AG04449 (cell line): ENCODE measurements around the gene ITPR3.

Source experiments
- CTCF ChIA-PET: fragments of 350-600 bp; formaldehyde crosslinking; extraction: SDS; loops from one replicate; lab custom pipeline; 2021; ENCODE audit warnings: antibody characterized with exemption; lab: Yijun Ruan, JAX
- POLR2A ChIA-PET: fragments of 400-600, 350-600 bp; formaldehyde crosslinking; extraction: SDS; loops from one replicate; lab custom pipeline; 2020; ENCODE audit warnings: antibody characterized with exemption, inconsistent platforms; lab: Yijun Ruan, JAX
- DNase-seq: peaks from one replicate; pipeline ENCODE4 v3.0.0-alpha.2; 2010; ENCODE audit warnings: low read depth, low spot score
- H3K4me3 ChIP-seq: 2 replicates; pipeline ENCODE4 v1.5.1; 2011; ENCODE audit warnings: low read depth, mild to moderate bottlenecking, control low read depth, low read length
- TF ChIP-seq, protein P1 (sequence below): IDR thresholded peaks from one replicate; pipeline ENCODE4 v1.5.1; 2011; ENCODE audit warnings: mild to moderate bottlenecking, moderate library complexity, low read length, control low read depth, inconsistent platforms; ENCODE audit not compliant: insufficient read depth; ENCODE audit errors: missing control alignments

The ITPR3 gene

DNA sequence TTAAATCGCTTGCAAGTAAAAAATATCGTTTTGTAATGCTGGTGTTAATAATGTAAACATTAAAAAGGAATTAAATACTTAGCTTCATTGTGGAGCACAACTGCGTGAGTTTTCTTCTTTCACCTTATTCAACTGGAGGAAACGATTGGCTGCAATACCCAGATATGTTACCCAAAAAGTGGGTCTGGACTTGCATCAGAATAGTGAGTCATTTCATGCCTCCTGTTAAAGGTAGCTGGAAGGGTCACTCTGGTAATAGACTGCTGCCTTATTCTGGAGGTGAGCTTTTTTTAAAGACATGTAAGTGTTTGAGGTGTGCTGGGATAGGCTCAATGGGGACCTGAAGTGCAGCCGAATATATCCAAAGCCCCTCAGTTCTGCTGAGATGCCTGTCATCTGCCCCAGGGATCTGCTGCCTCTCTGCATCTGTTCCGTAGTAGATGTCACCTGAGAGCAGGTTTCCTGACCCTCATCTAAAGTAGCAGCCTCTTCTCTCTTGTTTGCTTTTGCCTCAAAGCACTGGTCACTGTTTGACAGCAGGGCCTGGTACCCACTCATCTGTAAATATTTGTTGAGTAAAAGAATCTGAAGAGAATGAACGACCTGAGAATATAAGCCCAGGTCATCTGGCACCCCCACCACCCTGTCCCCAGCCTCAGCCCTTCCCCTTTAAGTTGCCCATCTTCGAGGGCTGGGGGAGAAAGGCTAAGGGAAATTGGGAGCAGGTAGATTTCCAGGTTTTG is 95.9 kb downstream of the ITPR3 start:
- POLR2A ChIA-PET, result no interaction called here
- CTCF ChIA-PET, result interaction anchor here (0.8 to 1.3 kb wide), 5 partner anchors 9 to 310 kb away, joined by 3 to 8 read pairs (median 3); no protein-coding TSS in a partner anchor
- DNase-seq, result no peak
- TF ChIP-seq, protein P1, sequence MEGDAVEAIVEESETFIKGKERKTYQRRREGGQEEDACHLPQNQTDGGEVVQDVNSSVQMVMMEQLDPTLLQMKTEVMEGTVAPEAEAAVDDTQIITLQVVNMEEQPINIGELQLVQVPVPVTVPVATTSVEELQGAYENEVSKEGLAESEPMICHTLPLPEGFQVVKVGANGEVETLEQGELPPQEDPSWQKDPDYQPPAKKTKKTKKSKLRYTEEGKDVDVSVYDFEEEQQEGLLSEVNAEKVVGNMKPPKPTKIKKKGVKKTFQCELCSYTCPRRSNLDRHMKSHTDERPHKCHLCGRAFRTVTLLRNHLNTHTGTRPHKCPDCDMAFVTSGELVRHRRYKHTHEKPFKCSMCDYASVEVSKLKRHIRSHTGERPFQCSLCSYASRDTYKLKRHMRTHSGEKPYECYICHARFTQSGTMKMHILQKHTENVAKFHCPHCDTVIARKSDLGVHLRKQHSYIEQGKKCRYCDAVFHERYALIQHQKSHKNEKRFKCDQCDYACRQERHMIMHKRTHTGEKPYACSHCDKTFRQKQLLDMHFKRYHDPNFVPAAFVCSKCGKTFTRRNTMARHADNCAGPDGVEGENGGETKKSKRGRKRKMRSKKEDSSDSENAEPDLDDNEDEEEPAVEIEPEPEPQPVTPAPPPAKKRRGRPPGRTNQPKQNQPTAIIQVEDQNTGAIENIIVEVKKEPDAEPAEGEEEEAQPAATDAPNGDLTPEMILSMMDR, result no peak
- H3K4me3 ChIP-seq, result no peak overlapping the region

DNA sequence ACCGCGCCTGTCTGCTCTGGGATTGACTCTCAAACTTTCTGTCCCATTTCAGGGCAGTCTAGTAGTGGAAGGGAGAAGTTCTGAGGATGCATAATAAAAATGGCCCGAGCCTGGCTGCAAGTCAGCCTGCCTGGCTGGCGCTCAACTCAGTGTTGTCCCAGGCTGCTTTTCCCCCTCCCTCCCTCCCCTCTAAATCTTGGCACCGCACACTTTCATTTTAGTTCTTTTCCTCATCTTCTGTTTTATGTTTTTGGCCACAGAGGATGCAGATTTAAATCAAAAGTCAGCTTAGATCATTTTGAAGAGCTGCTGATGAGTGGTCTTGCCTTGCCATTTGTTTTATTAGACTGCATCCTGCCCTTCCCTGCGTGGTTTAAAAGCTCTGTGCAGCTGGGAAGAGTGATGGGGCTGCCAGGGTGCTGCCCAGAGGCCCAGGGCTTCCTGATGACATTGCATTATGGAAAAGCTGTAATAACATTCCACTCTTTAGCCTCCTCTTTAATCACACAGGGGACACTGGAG is 96.9 kb downstream of the ITPR3 start:
- no peak overlapping the region for H3K4me3 ChIP-seq
- no peak for DNase-seq
- CTCF ChIA-PET, result no interaction called here
- POLR2A ChIA-PET, result no interaction called here
- TF ChIP-seq, protein P1, result no peak

DNA sequence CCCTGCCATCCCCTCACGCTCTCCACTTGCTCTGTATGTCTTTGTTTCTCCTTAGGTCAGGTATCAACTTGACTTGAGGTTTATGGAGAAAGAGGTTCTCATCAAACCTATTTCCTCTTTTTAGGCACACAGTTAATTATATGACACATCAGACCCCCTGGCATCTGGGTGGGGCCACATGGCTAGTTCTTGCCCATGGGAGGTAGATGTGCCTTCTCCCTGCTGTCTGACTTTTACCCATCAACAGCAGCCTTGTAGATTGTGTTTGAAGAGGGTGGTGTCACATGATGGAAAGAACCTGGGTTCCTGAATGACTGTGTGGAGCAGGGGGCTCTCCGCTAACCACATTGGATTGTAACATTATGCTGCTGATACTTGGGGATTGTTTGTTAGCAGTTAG is 97.6 kb downstream of the ITPR3 start:
- H3K4me3 ChIP-seq, result no peak overlapping the region
- POLR2A ChIA-PET, result no interaction called here
- CTCF ChIA-PET, result interaction anchor here (2.5 kb wide), 1 partner anchor 7 kb away, joined by 12 read pairs; the partner anchor contains the start of gene UQCC2
- TF ChIP-seq, protein P1, result no peak
- no peak for DNase-seq

DNA sequence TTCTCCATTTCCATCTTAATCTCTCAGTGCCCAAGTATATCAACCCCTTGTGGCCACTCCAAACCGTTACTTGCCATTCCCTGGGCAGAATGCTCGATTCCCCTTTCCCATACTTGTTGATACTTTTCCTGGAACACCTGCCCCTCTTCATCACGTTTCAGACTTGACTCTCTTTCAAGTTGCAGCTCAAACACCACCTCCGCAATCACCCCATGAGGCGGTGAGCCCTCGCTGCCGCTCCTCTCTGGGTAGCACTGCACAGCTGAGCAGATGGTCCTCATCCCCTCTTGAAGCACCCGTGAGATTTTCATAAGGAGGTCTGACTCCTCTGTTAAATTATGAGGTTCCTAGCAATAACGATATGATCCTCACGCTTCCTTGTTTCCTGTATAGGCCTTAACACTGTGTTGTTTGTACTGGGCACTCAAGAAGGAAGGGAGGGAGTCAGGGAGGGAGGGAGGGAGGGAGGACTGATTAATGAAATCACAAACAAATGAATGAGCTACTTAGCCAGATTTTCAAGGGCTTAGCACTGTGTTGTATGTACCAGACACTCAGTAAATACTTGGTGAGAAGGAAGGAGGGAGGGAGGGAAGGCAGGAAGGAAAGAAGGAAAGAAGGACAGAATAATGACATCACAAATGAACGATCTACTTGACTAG is 98.3 kb downstream of the ITPR3 start:
- ChIA-PET POLR2A (no interaction called here), CTCF (interaction anchor here (0.7 to 2.5 kb wide), 4 partner anchors 8 to 436 kb away, joined by 3 to 12 read pairs (median 4); partner anchors contain the start of gene UQCC2)
- TF ChIP-seq, protein P1, result no peak
- DNase-seq, result no peak
- no peak overlapping the region for H3K4me3 ChIP-seq

DNA sequence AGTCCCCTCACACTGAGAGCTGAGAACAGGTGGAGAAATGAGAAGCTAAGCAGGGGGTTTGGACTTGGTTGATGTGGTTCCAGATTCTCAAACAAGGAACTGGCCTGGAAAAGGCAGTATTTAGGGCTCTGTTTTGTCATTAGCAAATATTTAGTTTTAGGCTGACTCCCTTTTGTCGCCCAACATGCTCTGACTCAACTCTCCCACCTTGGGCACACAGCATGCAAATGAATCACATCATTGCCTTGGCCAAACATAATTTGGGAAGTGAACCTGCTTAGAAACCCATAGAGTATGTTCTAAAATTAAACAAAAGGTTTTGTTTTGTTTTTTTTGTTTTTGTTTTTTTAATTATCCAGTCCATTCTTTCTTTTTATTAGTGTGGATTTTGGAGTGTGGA is 99.9 kb downstream of the ITPR3 start:
- H3K4me3 ChIP-seq, result no peak overlapping the region
- TF ChIP-seq, protein P1, result no peak
- CTCF ChIA-PET, result interaction anchor here (0.9 to 2.5 kb wide), 2 partner anchors 10 to 131 kb away, joined by 3 to 12 read pairs; partner anchors contain the start of gene UQCC2
- POLR2A ChIA-PET, result interaction anchor here (0.6 kb wide), 1 partner anchor 159 kb away, joined by 4 read pairs; no protein-coding TSS in a partner anchor
- no peak for DNase-seq

DNA sequence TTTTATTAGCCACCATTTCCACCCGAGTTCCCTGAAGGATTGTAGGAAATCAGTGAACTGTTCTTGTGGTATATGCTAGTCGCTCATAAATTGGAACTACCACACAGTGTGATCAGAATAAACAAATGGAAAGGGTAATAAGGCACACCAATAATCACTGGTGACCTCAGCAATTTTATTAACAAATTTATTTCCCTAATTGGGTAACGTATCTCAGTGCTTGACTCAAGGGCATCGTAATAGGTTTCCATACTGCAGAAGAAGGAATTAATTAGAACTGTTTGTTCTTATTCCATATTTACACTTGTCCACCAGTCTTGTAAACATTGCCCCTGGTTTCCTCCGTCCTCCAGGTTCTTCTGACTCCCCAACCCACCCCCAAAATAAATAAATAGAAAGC is 100.4 kb downstream of the ITPR3 start:
- ChIA-PET POLR2A (no interaction called here), CTCF (interaction anchor here (1.3 to 12.0 kb wide), 5 partner anchors 8 to 136 kb away, joined by 3 to 104 read pairs (median 12); partner anchors contain the start of gene UQCC2)
- no peak overlapping the region for H3K4me3 ChIP-seq
- TF ChIP-seq, protein P1, result no peak
- DNase-seq, result no peak
